GM20431 (cell line): Measurements from ENCODE around the gene ATRAID.

Experiments used
- in situ Hi-C: fragments of 300-500 bp; cut with MseI, MboI; formaldehyde crosslinking; loops from one replicate; pipeline ENCODE4 v1.15.0; 2020; ENCODE audit warnings: low sequenced_read_pairs; ENCODE audit not compliant: unreplicated experiment

Gene ATRAID

DNA sequence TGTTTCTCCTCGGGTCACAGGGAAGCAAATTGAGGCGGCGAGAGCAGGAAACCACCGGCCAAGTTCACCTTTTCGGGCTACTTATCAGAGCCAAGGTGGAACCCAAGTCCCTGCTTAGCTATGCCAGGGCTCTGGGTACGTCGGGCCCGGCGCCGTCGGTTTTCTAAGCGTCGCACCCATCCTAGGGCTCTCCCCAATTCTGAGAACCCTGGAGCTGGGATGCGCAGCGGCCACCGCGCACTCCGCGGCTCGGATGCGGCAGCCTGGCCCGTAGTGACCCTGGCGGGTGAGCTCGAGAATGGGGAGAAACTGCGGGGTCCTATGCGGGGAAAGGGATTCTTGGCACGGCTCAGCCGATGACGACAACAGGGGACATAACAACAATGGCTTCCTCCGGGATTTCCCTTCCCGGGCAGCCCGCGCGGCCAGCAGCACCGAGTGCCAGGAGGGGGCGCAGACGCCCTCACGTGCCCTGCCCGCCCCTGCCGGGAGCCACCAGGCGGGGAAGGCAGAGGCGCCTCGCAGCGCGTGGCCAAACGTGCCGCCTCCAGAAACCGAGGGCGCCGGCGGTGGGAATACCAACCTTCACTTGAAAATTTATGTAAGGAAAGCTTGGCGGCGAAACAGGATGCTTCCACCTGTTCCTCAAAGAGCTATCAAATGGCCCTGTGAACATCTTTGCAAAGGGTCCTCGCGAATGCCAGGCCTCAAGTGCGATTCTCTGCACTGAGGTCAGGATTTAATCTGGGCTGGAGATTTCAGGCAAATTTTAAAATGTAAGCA lies 53.1 kb downstream of the ATRAID start:
- in situ Hi-C loops: no loop called here

DNA sequence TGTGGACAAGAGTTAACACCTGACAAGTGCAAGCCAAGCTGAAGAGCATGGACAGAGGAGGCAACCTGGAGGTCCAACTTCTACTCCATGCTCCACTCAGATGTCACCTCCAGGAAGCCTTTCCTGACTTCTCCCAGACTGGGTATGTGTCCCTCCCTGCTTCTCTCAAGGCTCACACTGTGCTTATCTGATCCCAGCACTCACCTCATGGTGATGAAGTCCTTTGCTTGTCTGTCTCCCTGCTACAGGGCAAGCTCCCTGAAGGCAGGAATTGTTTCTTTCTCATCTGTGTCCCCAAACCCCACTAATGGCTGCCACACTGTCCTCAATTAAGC lies 53.7 kb downstream of the ATRAID start:
- in situ Hi-C loops: no loop called here
